ENCODE measurements around the gene AHNAK. TPM values are rescaled to one million over a fixed set of nuclear protein-coding genes. Genes with fewer than 3 reads are reported as not detected.
"Not testable (repeated sequence)": the region's sequence is repeated elsewhere in the genome, so short reads cannot be mapped to it uniquely, and the experiment has no call there.

AHNAK gene
- polyA plus RNA-seq, 2 of the 4 experiments (the other 2 are of a cell fraction): 43.3 to 82.0 TPM

GRCh38 chr11:62588966-62589637, 42.5 kb upstream of the AHNAK start:
- TF ChIP-seq CHD2 (IDR thresholded peaks at IDR 0.05; ENCODE audit: low read length, partially characterized antibody) (no peak), USF2 (IDR thresholded peaks at IDR 0.05) (no peak), CTCF (IDR thresholded peaks at IDR 0.05) (peak; percentile 25; the same call in 2 of the 3 replicates), NFE2L2 (conservative IDR thresholded peaks at IDR 0.05; ENCODE audit: low read length) (no peak), TP53 (CRISPR knock-in tag; IDR thresholded peaks at IDR 0.05) (no peak)
- ChIA-PET CTCF (interaction anchor here (0.5 to 2.3 kb wide), 6 partner anchors 11 to 774 kb away, joined by 3 to 10 read pairs (median 4); no protein-coding TSS in a partner anchor), POLR2A (interaction anchor here (1.0 to 1.9 kb wide), 2 partner anchors 15 to 76 kb away, joined by 3 to 10 read pairs; partner anchors contain the start of genes C11orf98, CSKMT and EEF1G)
- H3K4me2 ChIP-seq: no peak overlapping the region
- peaks cover 49% of the 10 kb centered on the region for H3K4me1 ChIP-seq
- FAIRE-seq (no peak), ATAC-seq (no peak), DNase-seq (ENCODE audit: low read depth in 1 of 2, low spot score in 1 of 2) (no peak)
- H3K27ac ChIP-seq: peak overlapping the region in 1 of 2 experiments; percentile 2; a peak in 1 of 6 replicates
- 65% methylated on average over 18 of the region's 18 CpGs for WGBS (ENCODE audit: missing lambda C conversion rate)
- H3K4me3 ChIP-seq: no peak overlapping the region
- H3K9me3 ChIP-seq: no peaks in the 10 kb centered on the region

- H3K4me1 ChIP-seq: peaks cover 32% of the 10 kb centered on the region
- not testable (repeated sequence) for H3K9me3 ChIP-seq; H3K4me2 ChIP-seq; DNase-seq (ENCODE audit: low read depth in 1 of 2, low spot score in 1 of 2); H3K4me3 ChIP-seq; FAIRE-seq; H3K27ac ChIP-seq; ATAC-seq
- POLR2A ChIA-PET: interaction anchor here (1.5 kb wide), 1 partner anchor 11 kb away, joined by 9 read pairs; the partner anchor contains the start of gene EEF1G
- CTCF ChIA-PET: interaction anchor here (1.1 to 1.7 kb wide), 7 partner anchors 9 to 190 kb away, joined by 3 to 7 read pairs (median 4); no protein-coding TSS in a partner anchor
- 96% methylated on average over 7 of the region's 7 CpGs for WGBS (ENCODE audit: missing lambda C conversion rate)
Measured at GRCh38 chr11:62585356-62585755, 38.8 kb upstream of the AHNAK start.

GRCh38 chr11:62581735-62582134, 35.1 kb upstream of the AHNAK start:
- ATAC-seq; DNase-seq (ENCODE audit: low read depth in 1 of 2, low spot score in 1 of 2); H3K9me3 ChIP-seq; FAIRE-seq; H3K4me1 ChIP-seq; POLR2A ChIA-PET; H3K4me3 ChIP-seq; H3K27ac ChIP-seq; H3K4me2 ChIP-seq: not testable (repeated sequence)
- CTCF ChIA-PET: interaction anchor here (0.5 to 2.2 kb wide), 3 partner anchors 12 to 90 kb away, joined by 3 to 5 read pairs (median 4); partner anchors contain the start of gene LBHD1
- WGBS (ENCODE audit: missing lambda C conversion rate): 88% methylated on average over 4 of the region's 4 CpGs

GRCh38 chr11:62580959-62581715, 34.5 kb upstream of the AHNAK start:
- WGBS (ENCODE audit: missing lambda C conversion rate): 92% methylated on average over 18 of the region's 18 CpGs
- ATAC-seq (no peak), FAIRE-seq (no peak), DNase-seq (ENCODE audit: low read depth in 1 of 2, low spot score in 1 of 2) (no peak)
- Histone ChIP-seq H3K9me3 (no peaks in the 10 kb centered on the region), H3K4me1 (no peaks in the 10 kb centered on the region), H3K27ac (no peak overlapping the region), H3K4me2 (no peak overlapping the region), H3K4me3 (no peak overlapping the region)
- POLR2A ChIA-PET: interaction anchor here (0.7 kb wide), 1 partner anchor 10 kb away, joined by 3 read pairs; the partner anchor contains the start of gene TUT1
- TF ChIP-seq CHD2 (IDR thresholded peaks at IDR 0.05; ENCODE audit: low read length, partially characterized antibody): no peak
- no peak for TF ChIP-seq ESRRA (IDR thresholded peaks at IDR 0.05; ENCODE audit: borderline replicate concordance, low read length)
- no peak for TF ChIP-seq EP300 (IDR thresholded peaks at IDR 0.05)
- no peak for TF ChIP-seq HOXA7 (CRISPR knock-in tag; IDR thresholded peaks at IDR 0.05)
- no peak for TF ChIP-seq HDAC2 (IDR thresholded peaks at IDR 0.05)
- TF ChIP-seq HOXB5 (CRISPR knock-in tag; IDR thresholded peaks at IDR 0.05): no peak
- TF ChIP-seq PHF8 (IDR thresholded peaks at IDR 0.05; ENCODE audit: borderline replicate concordance, low read depth): no peak
- no peak for TF ChIP-seq BCL3 (IDR thresholded peaks at IDR 0.05)
- no peak for TF ChIP-seq EHMT2 (IDR thresholded peaks at IDR 0.05; ENCODE audit: low read depth)
- TF ChIP-seq FOSL2 (IDR thresholded peaks at IDR 0.05): no peak
- no peak for TF ChIP-seq FOSL2 (CRISPR knock-in tag; IDR thresholded peaks at IDR 0.05)
- CTCF ChIA-PET: interaction anchor here (1.3 to 2.2 kb wide), 5 partner anchors 11 to 156 kb away, joined by 3 to 5 read pairs (median 4); no protein-coding TSS in a partner anchor

Data from A549 (cell line).